ENCODE measurements around the gene C1orf35. TPM values are rescaled to one million over a fixed set of nuclear protein-coding genes. Genes with fewer than 3 reads are reported as not detected.

C1orf35 gene
- total RNA-seq, 1 donor from 2014 or later: 7.3 TPM

DNA sequence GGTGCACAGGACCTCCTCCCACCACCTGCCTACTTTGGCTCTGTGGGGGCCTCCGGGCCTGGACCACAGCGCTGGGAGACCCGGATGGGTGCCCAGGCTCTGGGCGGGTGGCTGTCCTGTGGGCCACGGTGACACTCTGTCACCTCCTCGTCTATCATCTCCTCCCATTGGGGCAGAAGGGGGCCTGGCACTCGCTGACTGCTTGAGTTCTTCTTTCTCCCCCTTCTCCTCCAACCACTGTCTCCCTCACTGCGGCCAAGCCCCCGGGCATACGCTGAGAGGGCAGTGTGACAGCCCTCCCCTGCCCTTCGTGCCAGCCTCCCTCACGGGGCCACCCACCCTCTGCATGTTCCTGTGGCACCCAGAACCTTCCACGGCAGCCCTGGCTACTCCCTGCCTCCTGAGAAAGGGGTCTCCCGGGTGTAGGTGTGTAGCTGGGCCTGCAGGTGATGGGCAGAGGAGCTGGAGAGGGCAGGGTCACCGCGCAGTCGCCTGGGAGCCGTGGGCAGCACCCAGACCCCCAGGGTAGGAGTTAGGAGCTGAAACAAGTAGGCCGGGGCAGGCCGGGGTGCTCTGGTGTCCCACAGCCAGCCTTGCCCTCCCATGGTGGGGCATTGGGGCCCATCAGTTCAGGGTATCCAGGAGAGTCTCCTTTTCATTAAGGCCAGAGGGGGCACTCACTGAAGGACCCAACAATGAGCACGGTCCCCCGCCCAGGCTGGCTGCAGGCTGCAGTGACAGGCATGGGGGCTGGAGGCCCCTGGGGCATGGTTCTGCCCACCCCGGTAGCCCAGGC lies 29.9 kb downstream of the C1orf35 start:
- intact Hi-C loops (cut with DNase I): no loop called here
- DNase-seq (peak; percentile 40), ATAC-seq (ENCODE audit: poor library complexity) (no peak)

- DNase-seq (peak; percentile 27), ATAC-seq (ENCODE audit: poor library complexity) (no peak)
- intact Hi-C loops (cut with DNase I): no loop called here
These were observed 30.5 kb downstream of the C1orf35 start for GRCh38 chr1:228072658-228073043.

DNA sequence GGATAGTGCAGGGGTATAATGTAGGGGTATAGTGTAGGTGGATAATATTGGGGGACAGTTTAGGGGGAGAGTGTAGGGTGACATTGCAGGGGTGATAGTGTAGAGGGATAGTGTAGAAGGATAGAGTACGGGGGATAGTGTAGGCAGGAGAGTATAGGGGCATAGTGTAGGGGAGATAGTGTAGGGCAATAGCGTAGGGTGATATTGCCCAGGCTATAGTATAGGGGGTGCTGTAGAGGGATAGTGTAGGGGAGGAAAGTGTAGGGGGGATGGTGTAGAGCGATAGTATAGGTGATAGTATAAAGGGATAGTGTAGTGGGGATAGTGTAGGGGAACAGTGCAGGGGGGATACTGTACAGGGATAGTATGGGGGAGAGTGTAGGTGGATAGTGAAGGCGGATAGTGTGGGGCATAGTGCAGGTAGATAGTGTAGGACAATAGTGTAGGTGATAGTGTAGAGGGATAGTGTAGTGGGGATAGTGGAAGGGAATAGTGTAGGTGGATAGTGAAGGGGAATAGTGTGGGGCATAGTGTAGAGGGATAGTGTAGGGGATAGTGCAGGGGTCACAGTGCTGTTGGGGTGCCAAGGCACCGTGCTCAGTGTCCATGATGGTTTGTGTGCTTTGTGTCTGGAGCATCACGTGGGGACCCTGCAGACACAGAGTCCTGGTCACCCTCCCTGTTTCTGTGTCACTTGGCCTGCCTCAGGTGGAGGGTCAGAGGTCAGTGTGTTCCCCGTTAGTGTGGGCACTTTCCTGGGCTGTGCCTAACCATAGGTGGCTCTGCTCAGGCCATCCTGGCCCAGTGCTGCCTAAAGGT lies 31.1 kb downstream of the C1orf35 start:
- intact Hi-C loops (cut with DNase I): no loop called here
- ATAC-seq (ENCODE audit: poor library complexity) (no peak), DNase-seq (peak; percentile 17)

GRCh38 chr1:228070851-228071250 lies 32.3 kb downstream of the C1orf35 start:
- DNase-seq: no peak
- intact Hi-C loops (cut with DNase I): no loop called here
- ATAC-seq (ENCODE audit: poor library complexity): no peak

- intact Hi-C loops (cut with DNase I): no loop called here
- DNase-seq (no peak), ATAC-seq (ENCODE audit: poor library complexity) (no peak)
These were observed 33.0 kb downstream of the C1orf35 start for GRCh38 chr1:228070173-228070572.

DNA sequence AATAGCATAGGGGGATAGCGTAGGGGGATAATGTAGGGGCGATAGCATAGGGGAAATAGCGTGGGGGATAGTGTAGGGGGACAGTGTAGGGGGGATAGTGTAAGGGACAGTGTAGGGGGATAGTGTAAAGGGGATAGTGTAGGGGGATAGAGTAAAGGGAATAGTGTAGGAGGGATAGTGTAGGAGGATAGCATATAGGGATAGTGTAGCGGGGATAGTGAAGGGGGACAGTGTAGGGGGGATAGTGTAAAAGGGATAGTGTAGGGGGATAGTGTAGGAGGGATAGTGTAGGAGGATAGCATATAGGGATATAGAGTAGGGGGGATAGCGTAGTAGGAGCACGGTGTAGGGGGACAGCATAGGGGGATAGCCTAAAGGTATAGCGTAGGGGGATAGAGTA lies 34.8 kb downstream of the C1orf35 start:
- ATAC-seq (ENCODE audit: poor library complexity) (no peak), DNase-seq (no peak)
- intact Hi-C loops (cut with DNase I): no loop called here

- no peak for ATAC-seq (ENCODE audit: poor library complexity)
- peak; percentile 25 for DNase-seq
- intact Hi-C loops (cut with DNase I): no loop called here
These were observed 36.1 kb downstream of the C1orf35 start for GRCh38 chr1:228066891-228067654.

GRCh38 chr1:228066416-228066815 lies 36.7 kb downstream of the C1orf35 start:
- ATAC-seq (ENCODE audit: poor library complexity): no peak
- intact Hi-C loops (cut with DNase I): no loop called here
- no peak for DNase-seq

DNA sequence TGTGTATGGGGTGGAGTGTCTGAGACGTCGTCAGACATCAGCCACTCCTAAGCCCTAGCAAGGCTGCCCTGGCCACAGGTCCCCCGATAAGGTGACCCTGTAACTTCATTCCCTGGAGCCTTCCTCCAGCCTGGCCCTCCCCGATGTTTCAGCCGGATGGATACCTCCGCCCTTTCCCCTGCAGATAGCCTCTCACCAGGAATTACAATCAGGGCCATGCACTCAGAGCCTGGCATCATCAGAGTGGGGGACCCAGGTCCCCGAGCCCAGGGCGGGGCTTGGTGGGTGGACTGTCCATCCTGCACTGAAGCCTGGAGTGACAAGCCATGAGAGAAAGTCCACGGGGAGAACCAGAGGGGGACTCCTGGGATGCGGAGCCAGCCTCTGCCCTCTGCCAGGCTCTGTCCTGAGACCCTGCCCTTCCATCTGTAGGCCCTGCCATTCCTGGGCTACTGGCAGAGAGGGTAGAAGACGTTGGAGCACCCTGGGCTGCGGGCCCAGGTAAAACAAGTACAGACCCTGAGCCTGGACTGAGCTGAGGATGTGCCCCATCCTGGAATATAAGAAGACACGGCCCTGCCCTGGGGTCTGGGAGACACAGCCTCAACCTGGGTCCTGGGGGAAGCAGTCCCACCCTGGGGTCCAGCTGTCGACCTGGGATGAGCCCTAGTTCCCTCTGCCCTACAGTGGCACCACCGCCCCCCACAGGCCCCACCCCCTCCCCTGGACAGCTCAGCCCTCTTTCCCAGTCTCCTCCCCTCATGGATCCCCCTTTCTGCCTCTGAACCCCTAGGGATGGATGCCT lies 37.4 kb downstream of the C1orf35 start:
- ATAC-seq (ENCODE audit: poor library complexity): no peak
- intact Hi-C loops (cut with DNase I): no loop called here

DNA sequence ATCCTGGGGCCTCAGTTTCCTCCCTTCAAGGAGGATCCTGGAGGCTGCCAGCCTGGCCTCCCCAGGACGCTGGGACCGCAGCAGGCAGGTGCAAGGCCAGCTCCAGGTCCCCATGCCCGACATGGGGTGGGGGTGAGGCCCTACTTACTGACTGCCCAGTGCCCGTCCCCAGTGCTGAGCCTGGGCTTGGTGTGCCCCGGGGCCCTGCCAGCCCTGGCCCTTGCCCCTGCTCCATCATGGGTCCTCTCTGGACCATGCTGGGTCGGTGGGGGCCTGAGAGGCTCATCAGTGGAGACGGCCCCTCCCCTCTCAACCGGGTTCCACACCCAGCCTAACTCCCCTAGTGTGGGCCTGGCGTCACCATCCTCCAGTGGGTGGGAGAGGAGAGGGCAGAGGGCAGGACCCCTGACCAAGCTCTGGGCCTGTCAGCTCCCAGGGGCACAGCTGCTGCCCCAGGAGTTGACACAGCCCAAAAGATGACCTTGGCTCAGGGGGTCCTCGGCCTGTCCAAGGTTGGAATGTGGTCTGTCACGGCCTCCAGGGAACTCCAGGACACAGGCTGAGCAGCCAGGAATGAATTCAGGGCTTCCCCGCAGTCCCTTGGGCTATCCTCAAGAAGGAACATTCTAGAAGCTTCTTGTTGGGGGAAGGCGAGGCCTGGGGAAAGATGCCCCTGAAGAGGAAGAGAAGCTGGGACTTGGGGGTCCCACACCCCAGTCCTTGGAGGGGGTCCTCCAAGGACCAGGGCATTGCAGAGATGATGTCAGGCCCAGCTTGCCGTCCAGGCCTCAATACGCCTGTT lies 38.2 kb downstream of the C1orf35 start:
- no peak for ATAC-seq (ENCODE audit: poor library complexity)
- intact Hi-C loops (cut with DNase I): no loop called here
- DNase-seq: no peak

More for the DNA sequence above, 37.4 kb downstream of the C1orf35 start:
- no peak for DNase-seq

DNA sequence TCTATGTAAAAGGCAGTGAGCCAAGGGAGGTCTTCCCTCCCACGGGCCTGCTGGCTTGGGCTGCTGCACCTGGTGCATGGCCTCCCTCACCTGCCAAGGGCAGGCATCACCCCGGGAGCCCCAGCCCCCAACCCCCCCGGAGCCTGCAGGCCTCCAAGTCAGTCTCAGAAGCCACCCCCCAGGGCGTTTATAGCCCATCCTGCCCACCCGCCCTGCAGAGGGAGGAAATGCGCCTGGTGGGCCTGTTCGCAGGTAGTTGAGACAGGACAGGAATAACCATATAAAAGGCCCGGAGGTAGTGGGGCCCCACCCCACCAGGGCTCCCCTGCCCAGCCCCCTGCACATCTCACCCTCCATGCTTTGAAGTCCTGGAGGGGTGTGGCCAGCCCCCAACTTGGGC lies 38.8 kb downstream of the C1orf35 start:
- intact Hi-C loops (cut with DNase I): no loop called here
- ATAC-seq (ENCODE audit: poor library complexity) (no peak), DNase-seq (no peak)

DNA sequence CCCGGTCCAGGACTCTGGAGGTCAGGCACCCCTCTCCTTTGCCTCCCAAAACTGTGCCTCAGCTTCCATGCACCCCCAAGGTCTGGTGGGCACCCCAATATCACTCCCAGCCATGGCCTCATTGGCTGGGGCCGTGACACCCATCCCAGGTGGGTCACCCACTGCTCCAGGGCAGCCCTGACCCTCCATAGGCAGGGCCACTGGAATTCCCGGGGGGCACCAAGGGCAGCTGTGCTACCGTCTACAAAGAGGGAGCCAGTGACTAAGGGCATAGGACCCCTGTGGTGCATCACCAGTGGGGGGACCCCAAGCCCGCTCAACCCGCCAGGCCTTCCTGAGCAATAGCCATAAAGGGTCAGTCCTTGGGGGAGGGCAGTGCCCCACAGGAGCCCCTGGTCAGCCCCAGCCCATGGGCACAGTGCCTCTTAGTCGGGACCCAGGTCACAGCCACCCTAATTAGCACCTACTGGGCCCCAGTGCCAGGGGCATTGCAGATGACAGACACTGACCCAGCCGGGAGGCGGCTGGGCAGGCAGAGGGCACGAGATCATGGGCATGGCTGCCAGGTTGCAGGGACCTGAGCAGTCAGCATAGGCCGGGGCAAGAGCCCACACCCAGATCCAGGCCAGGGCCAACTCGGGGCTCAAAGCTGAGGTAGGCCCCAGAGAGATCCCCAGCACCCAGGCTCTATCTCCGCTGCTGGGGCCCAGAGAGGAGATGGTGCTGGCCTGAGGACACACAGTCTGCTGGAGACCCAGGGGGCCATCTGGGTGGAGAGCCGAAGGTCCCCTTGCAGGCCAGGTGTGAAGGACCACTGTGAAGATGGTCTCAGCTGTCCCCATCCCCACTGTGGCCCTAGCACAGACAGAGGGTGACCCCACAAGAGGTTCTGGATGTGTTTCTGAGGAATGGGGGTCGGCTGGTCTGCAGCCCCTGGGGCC lies 39.6 kb downstream of the C1orf35 start:
- intact Hi-C loops (cut with DNase I): no loop called here
- ATAC-seq (ENCODE audit: poor library complexity): no peak
- DNase-seq: no peak

DNA sequence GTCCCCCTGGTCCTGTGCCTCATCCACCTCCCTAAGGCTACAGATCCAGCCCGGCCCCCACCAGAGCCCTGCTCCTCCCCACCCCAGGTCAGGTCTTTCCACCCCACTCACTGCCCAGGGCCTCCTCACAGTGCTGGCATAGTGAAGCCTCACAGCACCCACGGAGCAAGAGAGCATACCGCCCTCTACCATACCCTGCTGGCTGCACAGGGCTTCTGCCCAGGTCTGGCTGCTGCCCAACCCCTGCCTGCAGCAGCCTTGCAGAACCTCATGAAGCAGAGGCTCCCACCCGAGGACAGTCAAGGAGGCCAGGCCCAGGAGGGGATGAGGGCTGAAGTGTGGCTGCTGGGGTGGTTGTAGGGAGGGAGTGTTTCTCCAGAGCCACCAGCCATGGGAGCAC lies 40.3 kb downstream of the C1orf35 start:
- intact Hi-C loops (cut with DNase I): no loop called here
- ATAC-seq (ENCODE audit: poor library complexity) (no peak), DNase-seq (no peak)

- intact Hi-C loops (cut with DNase I): no loop called here
- DNase-seq: no peak
- no peak for ATAC-seq (ENCODE audit: poor library complexity)
These were observed 40.9 kb downstream of the C1orf35 start for GRCh38 chr1:228062085-228062791.

- ATAC-seq (ENCODE audit: poor library complexity): no peak
- intact Hi-C loops (cut with DNase I): no loop called here
- DNase-seq: peak; percentile 13
These were observed 41.6 kb downstream of the C1orf35 start for GRCh38 chr1:228061411-228062084.
